Thymus (tissue), 11 donors: ENCODE data around the gene TMEM52B. TPM values are rescaled to one million over a fixed set of nuclear protein-coding genes. Genes with fewer than 3 reads are reported as not detected.
"Not testable (repeated sequence)": the region's sequence is repeated elsewhere in the genome, so short reads cannot be mapped to it uniquely, and the experiment has no call there.

Experiments used
- DNase-seq, 9 donors: peaks; one replicate each; pipeline ENCODE4 v3.0.0-alpha.2; 2013; ENCODE audit warnings: low spot score in 9 of 9, low read depth in 6 of 9, missing footprints in 1 of 9
- H3K27ac ChIP-seq, 2 donors: one replicate each; pipeline ENCODE4 v1.5.1; 2013; ENCODE audit warnings: control low read depth in 1 of 2, low read depth in 1 of 2, low read length in 1 of 2, mild to moderate bottlenecking in 1 of 2, moderate library complexity in 1 of 2
- H3K27me3 ChIP-seq, 2 donors: one replicate each; pipeline ENCODE4 v1.5.1; 2013; ENCODE audit warnings: low read length in 1 of 2; ENCODE audit not compliant: control insufficient read depth in 2 of 2, insufficient read depth in 1 of 2
- H3K36me3 ChIP-seq, 2 donors: one replicate each; pipeline ENCODE4 v1.5.1; 2013; ENCODE audit warnings: low read length in 1 of 2, mild to moderate bottlenecking in 1 of 2, moderate library complexity in 1 of 2; ENCODE audit not compliant: control insufficient read depth in 2 of 2, insufficient read depth in 2 of 2
- H3K4me1 ChIP-seq, 2 donors: one replicate each; pipeline ENCODE4 v1.5.1; 2013; ENCODE audit warnings: low read length in 2 of 2; ENCODE audit not compliant: control insufficient read depth in 2 of 2, insufficient read depth in 2 of 2
- H3K4me3 ChIP-seq, 2 donors: one replicate each; pipeline ENCODE4 v1.5.1; 2013; ENCODE audit warnings: low read length in 2 of 2, control low read depth in 1 of 2, mild to moderate bottlenecking in 1 of 2
- H3K9me3 ChIP-seq, 2 donors: one replicate each; pipeline ENCODE4 v1.5.1; 2013; ENCODE audit warnings: low read length in 1 of 2, mild to moderate bottlenecking in 1 of 2; ENCODE audit not compliant: control insufficient read depth in 2 of 2, insufficient read depth in 1 of 2
- WGBS: extraction: QIAGEN DNeasy Blood & Tissue Kit; methylation state at CpG from one replicate; pipeline ENCODE4 v1.1.7; 2013; 5-methylcytosine and 5-hydroxymethylcytosine counted together
- polyA plus RNA-seq: library from polyadenylated mRNA; stranded (reverse); fragments of 200-250 nt; gene quantifications from one replicate; pipeline ENCODE4 v1.2.3, GENCODE V29; 2013
- total RNA-seq: library from RNA; stranded (reverse); fragments of 120-200 nt; gene quantifications from one replicate; pipeline ENCODE4 v1.2.4, GENCODE V29; 2013
- donor health status: healthy.

The TMEM52B gene
- total and polyA plus RNA-seq, 2 donors, result 0.14 TPM

DNA sequence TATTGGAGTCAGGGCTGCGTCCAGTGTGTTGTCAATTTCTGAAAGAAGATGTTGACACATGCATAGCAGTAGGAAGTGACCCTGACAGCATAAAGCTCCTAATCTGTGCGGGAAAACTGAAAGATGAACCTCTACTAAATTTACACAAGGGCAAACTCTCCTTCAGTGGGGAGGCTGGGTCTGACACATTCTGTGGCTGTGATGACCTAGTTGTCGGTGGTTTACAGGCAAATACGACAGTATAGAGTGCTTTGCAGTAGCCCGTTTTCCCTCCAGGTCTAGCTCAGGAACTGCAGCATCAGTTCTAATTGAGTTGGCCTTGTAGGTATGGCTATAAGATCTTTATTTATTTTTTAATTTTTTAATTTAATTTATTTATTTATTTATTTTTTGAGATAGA is 19.0 kb downstream of the TMEM52B start:
- WGBS, result 90% methylated on average over 5 of the region's 5 CpGs
- H3K36me3 ChIP-seq, result no peaks in the 10 kb centered on the region
- H3K4me1 ChIP-seq, result no peaks in the 10 kb centered on the region
- DNase-seq, result no peak
- H3K4me3 ChIP-seq, result no peak overlapping the region
- H3K27ac ChIP-seq, result no peak overlapping the region
- H3K9me3 ChIP-seq, result no peaks in the 10 kb centered on the region
- H3K27me3 ChIP-seq, result no peaks in the 10 kb centered on the region

DNA sequence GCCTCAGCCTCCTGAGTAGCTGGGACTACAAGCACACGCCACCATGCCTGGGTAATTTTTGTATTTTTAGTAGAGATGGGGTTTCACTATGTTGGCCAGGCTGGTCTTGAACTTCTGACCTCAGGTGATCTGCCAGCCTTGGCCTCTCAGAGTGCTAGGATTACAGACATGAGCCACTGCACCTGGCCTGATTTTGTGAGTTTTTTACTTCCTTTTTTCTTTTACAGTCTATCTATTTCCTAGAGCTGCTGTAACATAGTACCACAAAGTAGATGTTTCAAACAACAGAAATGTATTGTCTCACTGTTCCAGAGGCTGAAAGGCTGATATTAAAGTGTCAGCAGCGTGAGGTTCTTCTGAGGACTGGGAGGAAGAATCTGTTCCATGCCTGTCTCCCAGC is 25.7 kb downstream of the TMEM52B start:
- H3K4me1 ChIP-seq, DNase-seq, H3K4me3 ChIP-seq, H3K27ac ChIP-seq, H3K27me3 ChIP-seq, H3K9me3 ChIP-seq, H3K36me3 ChIP-seq: not testable (repeated sequence)
- 91% methylated on average over 2 of the region's 2 CpGs for WGBS

DNA sequence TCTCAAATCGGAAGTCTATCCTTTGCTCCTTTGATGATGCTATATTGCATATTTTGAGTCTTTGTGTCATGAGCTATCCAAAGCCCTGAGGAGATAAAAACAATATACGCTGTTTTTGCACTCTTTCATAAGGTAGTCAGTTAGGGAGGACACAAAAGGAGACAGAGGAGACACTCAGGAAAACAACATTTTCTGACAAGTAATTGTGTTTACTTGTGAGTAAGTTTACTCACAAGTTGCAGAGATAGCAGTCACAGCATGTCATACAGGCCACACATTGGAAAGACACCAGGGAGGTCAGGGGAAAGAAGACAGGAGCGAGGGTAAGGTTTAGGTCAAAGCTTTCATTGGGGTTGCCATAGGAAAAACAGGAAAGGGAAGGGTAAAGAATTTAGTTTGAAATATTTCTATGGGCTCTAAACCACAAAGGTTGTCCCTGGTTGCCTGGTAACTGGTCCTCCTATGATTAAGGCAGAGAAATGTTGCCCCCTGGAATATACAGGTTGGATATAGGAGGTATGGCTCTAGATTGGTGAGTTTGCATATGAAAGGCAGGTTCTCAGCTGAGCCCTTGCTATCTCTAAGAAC is 26.5 kb downstream of the TMEM52B start:
- no peaks in the 10 kb centered on the region for H3K4me1 ChIP-seq
- no peak overlapping the region for H3K27ac ChIP-seq
- DNase-seq, result no peak
- H3K36me3 ChIP-seq, result no peaks in the 10 kb centered on the region
- no peaks in the 10 kb centered on the region for H3K9me3 ChIP-seq
- H3K4me3 ChIP-seq, result no peak overlapping the region
- no peaks in the 10 kb centered on the region for H3K27me3 ChIP-seq
- 96% methylated on average over 3 of the region's 3 CpGs for WGBS

DNA sequence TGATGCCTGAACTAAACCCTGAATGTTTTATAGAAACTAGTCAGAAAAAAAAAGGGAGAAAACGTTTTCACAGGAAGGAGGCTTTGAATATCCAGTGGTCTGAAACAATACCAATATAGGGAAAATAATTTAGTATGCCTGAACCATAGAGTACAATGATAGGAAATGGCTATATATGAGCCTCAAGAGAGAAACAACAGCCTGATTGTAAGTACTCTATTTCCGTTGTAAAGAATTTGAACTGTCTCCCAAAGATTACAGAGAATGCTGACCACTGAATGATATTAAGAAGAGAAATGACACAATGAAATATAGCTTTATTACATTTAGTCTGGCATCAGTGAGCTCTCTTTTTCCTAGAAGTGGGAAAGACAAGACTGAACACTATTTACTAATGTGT is 28.3 kb downstream of the TMEM52B start:
- no peak for DNase-seq
- H3K36me3 ChIP-seq, result no peaks in the 10 kb centered on the region
- H3K4me1 ChIP-seq, result peaks cover 2 to 4% of the 10 kb centered on the region in 2 donors
- H3K4me3 ChIP-seq, result no peak overlapping the region
- no peaks in the 10 kb centered on the region for H3K9me3 ChIP-seq
- H3K27me3 ChIP-seq, result no peaks in the 10 kb centered on the region
- no peak overlapping the region for H3K27ac ChIP-seq
- WGBS, result 50% methylated on average over 2 of the region's 2 CpGs

DNA sequence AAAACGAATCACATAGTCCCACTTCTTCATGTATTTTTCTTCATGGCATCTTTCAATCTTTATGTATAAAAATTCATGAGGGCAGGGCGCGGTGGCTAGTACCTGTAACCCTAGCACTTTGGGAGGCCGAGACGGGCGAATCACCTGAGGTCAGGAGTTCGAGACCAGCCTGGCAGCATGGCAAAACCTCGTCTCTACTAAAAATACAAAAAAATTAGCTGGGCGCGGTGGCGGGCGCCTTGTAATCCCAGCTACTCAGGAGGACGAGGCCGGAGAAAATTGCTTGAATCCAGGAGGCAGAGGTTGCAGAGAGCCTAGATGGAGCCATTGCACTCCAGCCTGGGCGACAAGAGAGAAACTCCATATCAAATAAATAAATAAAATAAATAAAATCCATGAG is 31.4 kb downstream of the TMEM52B start:
- no peak overlapping the region for H3K4me3 ChIP-seq
- no peaks in the 10 kb centered on the region for H3K36me3 ChIP-seq
- H3K27ac ChIP-seq, result no peak overlapping the region
- no peaks in the 10 kb centered on the region for H3K27me3 ChIP-seq
- no peak for DNase-seq
- peaks cover 3 to 24% of the 10 kb centered on the region in 2 donors for H3K4me1 ChIP-seq
- 94% methylated on average over 15 of the region's 15 CpGs for WGBS
- no peaks in the 10 kb centered on the region for H3K9me3 ChIP-seq

DNA sequence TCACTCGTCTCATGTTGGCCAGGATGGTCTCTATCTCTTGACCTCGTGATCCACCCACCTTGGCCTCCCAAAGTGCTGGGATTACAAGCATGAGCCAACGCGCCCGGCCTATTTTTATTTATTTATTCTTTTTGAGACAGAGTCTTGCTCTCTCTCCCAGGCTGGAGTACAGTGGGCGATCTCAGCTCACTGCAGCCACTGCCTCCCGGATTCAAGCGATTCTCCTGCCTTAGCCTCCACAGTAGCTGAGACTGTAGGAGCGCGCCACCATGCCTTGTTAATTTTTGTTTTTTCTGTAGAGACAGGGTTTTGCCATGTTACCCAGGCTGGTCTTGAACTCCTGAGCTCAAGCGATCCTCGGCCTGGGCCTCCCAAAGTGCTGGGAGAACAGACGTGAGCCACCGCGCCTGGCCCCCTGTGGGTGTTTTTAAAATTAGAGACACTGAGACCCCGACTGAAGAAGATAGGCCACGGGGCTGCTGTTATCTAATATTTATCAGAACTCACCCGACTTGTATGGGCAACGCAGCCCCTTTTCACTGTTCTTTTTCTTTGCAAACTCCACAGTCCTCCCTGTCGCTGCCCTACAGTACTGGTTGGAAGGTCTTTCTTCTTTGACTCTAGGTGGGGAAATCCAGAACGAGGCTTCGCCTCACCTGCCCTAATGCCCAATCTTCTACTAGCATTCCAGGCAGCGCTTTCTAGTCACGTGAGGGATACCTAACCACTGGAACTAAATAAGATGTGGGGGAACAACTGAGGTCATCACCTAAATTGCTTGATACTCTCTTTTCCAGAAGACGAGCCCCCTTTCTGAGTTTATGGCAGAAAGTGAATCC is 32.5 kb downstream of the TMEM52B start:
- DNase-seq, result no peak
- no peak overlapping the region for H3K27ac ChIP-seq

DNA sequence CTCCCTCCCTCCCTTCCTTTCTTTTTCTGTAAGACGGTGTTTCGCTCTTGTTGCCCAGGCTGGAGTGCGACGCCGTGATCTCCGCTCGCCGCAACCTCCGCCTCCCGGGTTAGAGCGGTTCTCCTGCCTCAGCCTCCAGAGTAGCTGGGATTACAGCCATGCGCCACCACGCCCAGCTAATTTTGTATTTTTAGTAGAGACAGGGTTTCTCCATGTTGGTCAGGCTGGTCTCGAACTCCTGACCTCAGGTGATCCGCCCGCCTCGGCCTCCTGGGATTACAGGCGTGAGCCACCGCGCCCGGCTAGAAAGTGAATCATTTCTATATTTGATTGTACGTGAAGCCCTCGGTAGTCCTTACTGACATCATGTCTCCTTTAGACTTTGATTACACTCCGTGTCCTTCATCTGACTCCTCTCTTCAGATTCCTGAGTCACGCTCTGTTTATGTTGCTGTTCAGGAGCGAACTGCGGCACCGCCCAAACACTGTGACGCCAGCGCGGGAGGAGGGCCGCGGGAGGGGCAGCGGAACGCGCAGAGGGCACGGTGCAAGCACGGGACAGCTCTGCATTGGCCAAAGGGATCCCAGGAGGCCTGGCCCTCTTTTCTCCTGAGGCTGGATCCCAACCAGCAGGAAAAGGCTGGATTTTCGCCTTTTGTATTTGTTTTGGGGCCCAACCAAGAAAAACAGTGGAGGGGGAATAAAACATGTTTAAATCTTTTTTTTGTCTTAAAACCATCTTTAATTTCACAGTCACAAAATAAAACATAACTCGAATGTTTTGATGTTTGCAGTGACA is 33.3 kb downstream of the TMEM52B start:
- 44% methylated on average over 40 of the region's 40 CpGs for WGBS
- Histone ChIP-seq H3K4me3 (peak overlapping the region; percentile 64 to 74), H3K27me3 (no peaks in the 10 kb centered on the region)

More for the DNA sequence above, 32.5 kb downstream of the TMEM52B start:
- Histone ChIP-seq H3K4me1 (peaks cover 3 to 28% of the 10 kb centered on the region in 2 donors), H3K9me3 (no peaks in the 10 kb centered on the region), H3K27me3 (no peaks in the 10 kb centered on the region), H3K36me3 (no peaks in the 10 kb centered on the region), H3K4me3 (no peak overlapping the region)
- WGBS, result 97% methylated on average over 25 of the region's 25 CpGs

DNA sequence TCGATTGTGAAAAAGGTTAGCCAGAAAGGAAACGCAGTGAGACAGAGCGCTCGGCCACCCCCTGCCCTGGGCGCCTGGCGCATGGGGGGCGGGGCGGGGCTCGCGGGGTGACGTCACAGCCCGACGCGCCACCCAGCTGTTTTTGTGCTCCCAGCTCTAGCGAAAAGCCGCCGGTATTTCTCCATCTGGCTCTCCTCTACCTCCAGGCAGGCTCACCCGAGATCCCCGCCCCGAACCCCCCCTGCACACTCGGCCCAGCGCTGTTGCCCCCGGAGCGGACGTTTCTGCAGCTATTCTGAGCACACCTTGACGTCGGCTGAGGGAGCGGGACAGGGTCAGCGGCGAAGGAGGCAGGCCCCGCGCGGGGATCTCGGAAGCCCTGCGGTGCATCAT is 33.9 kb downstream of the TMEM52B start, which contains the start of gene GABARAPL1:
Gene GABARAPL1 (plus strand): TSS at position 139 of the 393 bp plus-strand sequence. CDS start 253 bp downstream, at position 392.
- H3K27ac ChIP-seq, result peak within 1 kb of the TSS; percentile 81 to 94
- peak within 1 kb of the TSS; percentile 64 to 74 for H3K4me3 ChIP-seq
- no peaks in the 10 kb centered on the region for H3K36me3 ChIP-seq
- H3K27me3 ChIP-seq, result no peaks in the 10 kb centered on the region
- H3K4me1 ChIP-seq, result peaks cover 3 to 28% of the 10 kb centered on the region in 2 donors
- WGBS, result under 1% methylated on average over 35 of the region's 35 CpGs
- H3K9me3 ChIP-seq, result no peaks in the 10 kb centered on the region
- peak in 7 of 9 donors; percentile 55 to 86 (median 70) for DNase-seq

More for the DNA sequence above, 33.3 kb downstream of the TMEM52B start:
- peaks cover 3 to 28% of the 10 kb centered on the region in 2 donors for H3K4me1 ChIP-seq
- H3K9me3 ChIP-seq, result no peaks in the 10 kb centered on the region
- DNase-seq, result peak in 7 of 9 donors; percentile 59 to 86 (median 71)
- H3K27ac ChIP-seq, result peak overlapping the region; percentile 81 to 94
- no peaks in the 10 kb centered on the region for H3K36me3 ChIP-seq
